K562 (cell line): Measurements from ENCODE around the gene FRYL. TPM values are rescaled to one million over a fixed set of nuclear protein-coding genes. Genes with fewer than 3 reads are reported as not detected.

ENCODE experiments used
- ATAC-seq: fragments of 200-7000 bp; cut with Tn5 transposase; 3 replicates; pipeline ENCODE4 v1.9.1; 2020; ENCODE audit warnings: moderate library complexity
- BruUV-seq: library from RNA; stranded (reverse); fragments of 400-500 nt; replicated peaks from 2 replicates; lab custom pipeline; 2021; lab: Mats Ljungman, UMichigan
- CTCF ChIA-PET: fragments of 300-600 bp; formaldehyde crosslinking; extraction: SDS; loops from one replicate; lab custom pipeline; 2021; ENCODE audit warnings: low intra/inter-chr PET ratio; lab: Yijun Ruan, JAX
- POLR2A ChIA-PET: fragments of 300-600, 350-650 bp; sonication (Branson Sonifier 250); formaldehyde crosslinking; extraction: SDS; loops from one replicate; lab custom pipeline; 2021; ENCODE audit warnings: antibody characterized with exemption, inconsistent platforms; lab: Yijun Ruan, JAX
- DNase-seq, 4 experiments: peaks; one replicate each; pipeline versions ENCODE4 v3.0.0 to v3.0.0-alpha.2; 2011 to 2018; ENCODE audit warnings: low spot score in 3 of 4, mixed read lengths in 3 of 4; ENCODE audit errors: extremely low read depth in 1 of 4
- FAIRE-seq: peaks from 2 replicates; lab custom pipeline; 2011; peaks lifted over from hg19 to GRCh38; lab: Jason Lieb, UNC
- H2AFZ ChIP-seq: 2 replicates; pipeline ENCODE4 v1.6.0; 2011; ENCODE audit warnings: low read depth, low read length, control low read depth, inconsistent platforms
- H3K27ac ChIP-seq: fragments of 200-600 bp; 3 replicates; pipeline ENCODE4 v1.8.0; 2011; ENCODE audit warnings: low read depth, mild to moderate bottlenecking, control low read depth, inconsistent platforms, low read length, moderate library complexity, mixed read lengths; ENCODE audit errors: extremely low read depth
- H3K27me3 ChIP-seq, 2 experiments: fragments of 300-600 bp in 1 of 2; 2 replicates in 1 of 2; 3 replicates in 1 of 2; pipeline versions ENCODE4 v1.6.0 to v1.8.0; 2011; ENCODE audit warnings: inconsistent platforms in 2 of 2, low read length in 2 of 2, mild to moderate bottlenecking in 1 of 2, mixed read lengths in 1 of 2, moderate library complexity in 1 of 2; ENCODE audit not compliant: control insufficient read depth in 2 of 2, insufficient read depth in 2 of 2
- H3K36me3 ChIP-seq: fragments of 300-600 bp; 3 replicates; pipeline ENCODE4 v1.8.0; 2011; ENCODE audit warnings: mild to moderate bottlenecking, low read length, inconsistent platforms; ENCODE audit not compliant: control insufficient read depth, insufficient read depth
- H3K4me1 ChIP-seq, 2 experiments: fragments of 200-600 bp in 1 of 2; replicated peaks in 1 of 2; 2 replicates in 1 of 2; 3 replicates in 1 of 2; pipeline versions ENCODE4 v1.5.1 to v1.8.0; 2011; ENCODE audit warnings: inconsistent platforms in 2 of 2, low read length in 2 of 2, mild to moderate bottlenecking in 1 of 2, mixed read lengths in 1 of 2, moderate library complexity in 1 of 2; ENCODE audit not compliant: control insufficient read depth in 2 of 2, insufficient read depth in 2 of 2
- H3K4me2 ChIP-seq: 2 replicates; pipeline ENCODE4 v1.6.1; 2011; ENCODE audit warnings: low read length, control low read depth, inconsistent platforms, mixed read lengths; ENCODE audit not compliant: insufficient read depth
- H3K4me3 ChIP-seq: fragments of 200-600 bp; sonication (generic), shearing (Covaris generic); 2 replicates; pipeline ENCODE4 v1.5.1; 2016; ENCODE audit warnings: control low read depth, inconsistent platforms
- H3K79me2 ChIP-seq: fragments of 200-600 bp; 3 replicates; pipeline ENCODE4 v1.8.0; 2011; ENCODE audit warnings: low read length, inconsistent platforms; ENCODE audit not compliant: control insufficient read depth, insufficient read depth
- H3K9ac ChIP-seq, 2 experiments: 2 replicates each; pipeline versions ENCODE4 v1.6.0 to v1.6.1; 2011; ENCODE audit warnings: low read depth in 2 of 2, low read length in 2 of 2, control low read depth in 1 of 2, inconsistent platforms in 1 of 2, mild to moderate bottlenecking in 1 of 2, mixed read lengths in 1 of 2; ENCODE audit not compliant: insufficient read depth in 1 of 2
- H3K9me1 ChIP-seq: one replicate; pipeline ENCODE4 v1.6.0; 2011; ENCODE audit warnings: inconsistent platforms, mild to moderate bottlenecking, low read length, moderate library complexity; ENCODE audit not compliant: control insufficient read depth, insufficient read depth
- H3K9me3 ChIP-seq: replicated peaks from 2 replicates; pipeline ENCODE4 v1.5.1; 2011; ENCODE audit warnings: low read depth, low read length, inconsistent platforms; ENCODE audit not compliant: control insufficient read depth, insufficient read depth
- H4K20me1 ChIP-seq: replicated peaks from 2 replicates; pipeline ENCODE4 v1.6.1; 2011; ENCODE audit warnings: low read length, inconsistent platforms, mixed read lengths; ENCODE audit not compliant: control insufficient read depth, insufficient read depth
- DLX4 ChIP-seq: fragments of 250-450 bp; sonication (Bioruptor Pico); IDR thresholded peaks from 2 replicates; pipeline ENCODE4 v1.6.1; 2021; ENCODE audit warnings: mild to moderate bottlenecking
- MAZ ChIP-seq, 2 experiments: fragments of 450-650 bp in 1 of 2; sonication (generic) in 1 of 2; formaldehyde crosslinking; IDR thresholded peaks in 1 of 2; conservative IDR thresholded peaks in 1 of 2; 2 replicates each; pipeline versions ENCODE4 v1.4.0 to v1.5.0; 2020; ENCODE audit warnings: mild to moderate bottlenecking in 1 of 2, missing genetic modification reagents in 1 of 2
- RBM25 ChIP-seq: fragments of 200-400 bp; formaldehyde crosslinking; IDR thresholded peaks from 2 replicates; pipeline ENCODE4 v1.6.1; 2018; ENCODE audit warnings: low read length, low read depth, moderate library complexity; ENCODE audit not compliant: severe bottlenecking
- STAG1 ChIP-seq: sonication (generic); formaldehyde crosslinking; IDR thresholded peaks from 2 replicates; pipeline ENCODE4 v1.5.0; 2020; ENCODE audit warnings: missing genetic modification reagents, borderline replicate concordance
- ZFX ChIP-seq: sonication (generic); formaldehyde crosslinking; IDR thresholded peaks from 2 replicates; pipeline ENCODE4 v1.8.0; 2022; ENCODE audit warnings: mild to moderate bottlenecking, missing genetic modification reagents, moderate library complexity
- ZNF146 ChIP-seq: IDR thresholded peaks from one replicate; pipeline ENCODE4 v1.6.1; 2018; ENCODE audit warnings: missing compliant biosample characterization; ENCODE audit not compliant: unreplicated experiment
- ZNF197 ChIP-seq: fragments of 200-800 bp; sonication (Bioruptor generic); IDR thresholded peaks from 2 replicates; pipeline ENCODE4 v1.6.1; 2016; ENCODE audit warnings: low read depth, missing genetic modification characterization, missing compliant biosample characterization
- ZNF282 ChIP-seq: sonication (generic); formaldehyde crosslinking; IDR thresholded peaks from 2 replicates; pipeline ENCODE4 v1.8.1; 2023; ENCODE audit warnings: missing genetic modification reagents
- WGBS: fragments of 100-300 bp; shearing (Covaris generic); methylation state at CpG from one replicate; pipeline ENCODE4 v1.1.6; 2016; ENCODE audit warnings: low coverage, mixed read lengths; ENCODE audit not compliant: insufficient coverage; ENCODE audit errors: missing lambda C conversion rate; 5-methylcytosine and 5-hydroxymethylcytosine counted together
- in situ Hi-C: fragments of 300-500 bp; cut with MboI; formaldehyde crosslinking; loops from 4 replicates; pipeline ENCODE4 v1.15.0; 2018; ENCODE audit warnings: inconsistent platforms, mixed read lengths
- intact Hi-C: fragments of 100-400 bp; cut with micrococcal nuclease; formaldehyde crosslinking; loops from 2 replicates; pipeline ENCODE4 v1.14.2; 2022
- polyA plus RNA-seq, 8 experiments: library from polyadenylated mRNA; depleted of rRNA in 4 of 8; stranded (reverse) in 5 of 8; unstranded in 3 of 8; fragments of >200 nt; fragmentation: Nextera tagmentation in 2 of 8; fragmentation: Illumina TruSeq in 1 of 8; extraction: Ambion mirVana in 2 of 8; extraction: Trizol in 1 of 8; gene quantifications; 2 replicates each; pipeline versions ENCODE4 v1.2.1 to v1.2.3, GENCODE V29; 2011 to 2014; ENCODE audit warnings: inconsistent platforms in 1 of 8, missing spikeins in 1 of 8
- total RNA-seq, 7 experiments: library from RNA; depleted of rRNA in 6 of 7; stranded (reverse); fragments of >200 nt in 6 of 7; fragmentation: Illumina TruSeq in 2 of 7; extraction: Trizol in 2 of 7; gene quantifications; 2 replicates each; pipeline versions ENCODE4 v1.2.1 to v1.2.3, GENCODE V29; 2011 to 2021; ENCODE audit warnings: low replicate concordance in 1 of 7

Gene FRYL
- total and polyA plus RNA-seq, 9 of the 15 experiments (the other 6 are each of a cell fraction or from before 2014, with no cell fraction given) = 7.2 to 34.9 (median 15.9) TPM

GRCh38 chr4:48558819-48559218, 221.3 kb downstream of the FRYL start (continued):
- TF ChIP-seq DLX4 (CRISPR knock-in tag) (no peak), ZNF197 (no peak), MAZ (CRISPR knock-in tag; conservative IDR thresholded peaks at IDR 0.05 in 1 of 2, IDR thresholded peaks at IDR 0.05 in 1 of 2) (no peak)

- no peak overlapping the region for H2AFZ ChIP-seq
- WGBS = 91% methylated on average over 1 of the region's 1 CpG
- H3K4me3 ChIP-seq = no peak overlapping the region
- ChIA-PET CTCF (interaction anchor here (1.2 kb wide), 1 partner anchor 405 kb away, joined by 4 read pairs; no protein-coding TSS in a partner anchor), POLR2A (no interaction called here)
- no peaks in the 10 kb centered on the region for H3K9me3 ChIP-seq
- no peak overlapping the region for H3K27ac ChIP-seq
- H3K79me2 ChIP-seq = no peaks in the 10 kb centered on the region
- H3K4me2 ChIP-seq = no peak overlapping the region
- in situ Hi-C loops (no loop called here), intact Hi-C loops (no loop called here)
- H4K20me1 ChIP-seq = no peaks in the 10 kb centered on the region
- no peak overlapping the region for H3K9ac ChIP-seq
- no peaks in the 10 kb centered on the region for H3K9me1 ChIP-seq
- H3K4me1 ChIP-seq = no peaks in the 10 kb centered on the region
- ATAC-seq = no peak
- TF ChIP-seq ZNF146 (peak; percentile 83), RBM25 (peak; percentile 51), ZFX (CRISPR knock-in tag) (no peak), ZNF282 (CRISPR knock-in tag) (no peak), STAG1 (CRISPR knock-in tag) (no peak)
- H3K36me3 ChIP-seq = peaks cover 34% of the 10 kb centered on the region
- no peaks in the 10 kb centered on the region for H3K27me3 ChIP-seq
- no peak for DNase-seq
- no peak for FAIRE-seq
- no TSS peak for BruUV-seq
Measured at GRCh38 chr4:48558026-48558425, 222.1 kb downstream of the FRYL start.
